ENCODE measurements around the gene GRK4. TPM values are rescaled to one million over a fixed set of nuclear protein-coding genes. Genes with fewer than 3 reads are reported as not detected.
"Not testable (repeated sequence)": the region's sequence is repeated elsewhere in the genome, so short reads cannot be mapped to it uniquely, and the experiment has no call there.

Gene GRK4
- total and polyA plus RNA-seq, 12 donors, result 4.7 to 24.5 (median 10.3) TPM

DNA sequence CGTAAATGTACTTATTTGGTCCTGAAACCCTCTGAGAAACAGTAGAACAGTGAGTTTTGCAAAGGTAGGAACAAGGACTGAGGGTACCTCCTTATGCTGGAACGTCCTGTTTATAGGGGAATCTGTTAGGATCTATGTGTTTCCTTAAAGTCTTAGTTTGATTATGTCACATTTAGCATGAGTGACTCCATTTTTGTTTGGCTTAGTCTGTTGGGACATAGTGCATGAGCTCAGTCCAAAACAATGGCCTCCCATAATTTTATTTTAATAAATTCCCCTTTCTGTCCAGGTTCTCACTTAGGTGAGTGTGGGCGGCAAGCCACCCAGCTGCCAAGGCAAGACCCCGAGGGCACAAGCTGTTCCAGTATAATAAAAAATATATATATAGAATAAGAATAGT is 83.3 kb downstream of the GRK4 start:
- Histone ChIP-seq H3K9me3 (no peaks in the 10 kb centered on the region), H3K4me1 (peaks cover 0 to 56% (median 22%) of the 10 kb centered on the region in 9 donors), H3K36me3 (no peaks in the 10 kb centered on the region), H3K4me3 (no peak overlapping the region), H3K27ac (peak overlapping the region in 1 of 10 donors; percentile 76), H3K27me3 (no peaks in the 10 kb centered on the region)
- TF ChIP-seq, protein P1, sequence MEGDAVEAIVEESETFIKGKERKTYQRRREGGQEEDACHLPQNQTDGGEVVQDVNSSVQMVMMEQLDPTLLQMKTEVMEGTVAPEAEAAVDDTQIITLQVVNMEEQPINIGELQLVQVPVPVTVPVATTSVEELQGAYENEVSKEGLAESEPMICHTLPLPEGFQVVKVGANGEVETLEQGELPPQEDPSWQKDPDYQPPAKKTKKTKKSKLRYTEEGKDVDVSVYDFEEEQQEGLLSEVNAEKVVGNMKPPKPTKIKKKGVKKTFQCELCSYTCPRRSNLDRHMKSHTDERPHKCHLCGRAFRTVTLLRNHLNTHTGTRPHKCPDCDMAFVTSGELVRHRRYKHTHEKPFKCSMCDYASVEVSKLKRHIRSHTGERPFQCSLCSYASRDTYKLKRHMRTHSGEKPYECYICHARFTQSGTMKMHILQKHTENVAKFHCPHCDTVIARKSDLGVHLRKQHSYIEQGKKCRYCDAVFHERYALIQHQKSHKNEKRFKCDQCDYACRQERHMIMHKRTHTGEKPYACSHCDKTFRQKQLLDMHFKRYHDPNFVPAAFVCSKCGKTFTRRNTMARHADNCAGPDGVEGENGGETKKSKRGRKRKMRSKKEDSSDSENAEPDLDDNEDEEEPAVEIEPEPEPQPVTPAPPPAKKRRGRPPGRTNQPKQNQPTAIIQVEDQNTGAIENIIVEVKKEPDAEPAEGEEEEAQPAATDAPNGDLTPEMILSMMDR (IDR thresholded peaks at IDR 0.05), result no peak
- DNase-seq (no peak), ATAC-seq (no peak)
- 84 to 89% methylated on average over 4 of the region's 4 CpGs for WGBS, 2 donors
- intact Hi-C loops (cut with DNase I), result loop anchor here in 2 of 10 donors (10.0 kb wide), 2 partner anchors 282 to 292 kb away; partner anchors contain the start of gene TNIP2 (in 1 of the 2)

DNA sequence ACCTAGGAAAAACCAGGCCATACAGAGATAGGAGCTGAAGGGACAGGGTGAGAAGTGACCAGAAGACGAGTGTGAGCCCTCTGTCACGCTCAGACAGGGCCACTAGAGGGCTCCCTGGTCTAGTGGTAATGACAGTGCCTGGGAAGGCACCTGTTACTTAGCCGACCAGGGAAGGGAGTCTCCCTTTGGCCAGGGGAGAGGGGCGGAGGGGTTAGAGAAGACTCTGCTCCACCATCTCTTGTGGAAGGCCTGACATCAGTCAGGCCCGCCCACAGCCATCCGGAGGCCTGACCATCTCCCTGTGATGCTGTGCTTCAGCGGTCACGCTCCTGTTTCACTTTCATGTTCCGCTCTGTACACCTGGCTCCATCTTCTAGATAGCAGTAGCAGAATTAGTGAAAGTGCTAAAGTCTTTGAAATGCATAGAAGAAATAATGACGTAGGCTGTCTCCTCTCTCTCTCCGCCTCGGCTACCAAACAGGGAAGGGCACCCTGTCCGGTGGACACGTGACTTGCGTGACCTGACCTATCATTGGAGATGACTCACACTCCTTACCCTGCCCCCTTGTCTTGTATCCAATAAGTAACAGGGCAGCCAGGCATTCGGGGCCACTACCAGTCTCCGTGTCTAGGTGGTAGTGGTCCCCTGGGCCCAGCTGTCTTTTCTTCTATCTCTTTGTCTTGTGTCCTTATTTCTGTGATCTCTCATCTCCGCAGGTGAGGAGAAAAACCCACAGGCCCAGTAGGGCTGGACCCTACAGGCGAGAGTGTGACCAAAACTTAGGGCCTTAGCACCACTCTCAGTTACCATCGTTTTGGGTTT is 84.3 kb downstream of the GRK4 start:
- H3K4me1 ChIP-seq, result peaks cover 0 to 45% (median 12%) of the 10 kb centered on the region in 9 donors
- 58 to 61% methylated on average over 20 of the region's 20 CpGs for WGBS, 2 donors
- DNase-seq (peak; percentile 57 to 62), ATAC-seq (peak; percentile 45 to 68 (median 62))
- no peaks in the 10 kb centered on the region for H3K9me3 ChIP-seq
- peak overlapping the region in 1 of 10 donors; percentile 60 for H3K27ac ChIP-seq
- peak overlapping the region in 5 of 10 donors; percentile 17 to 45 (median 31) for H3K4me3 ChIP-seq
- no peaks in the 10 kb centered on the region for H3K27me3 ChIP-seq
- intact Hi-C loops (cut with DNase I), result loop anchor here in 2 of 10 donors (10.0 kb wide), 2 partner anchors 283 to 293 kb away; partner anchors contain the start of gene TNIP2 (in 1 of the 2)
- H3K36me3 ChIP-seq, result no peaks in the 10 kb centered on the region
- TF ChIP-seq, protein P1 (IDR thresholded peaks at IDR 0.05), result peak; percentile 47 to 87 (median 76)

DNA sequence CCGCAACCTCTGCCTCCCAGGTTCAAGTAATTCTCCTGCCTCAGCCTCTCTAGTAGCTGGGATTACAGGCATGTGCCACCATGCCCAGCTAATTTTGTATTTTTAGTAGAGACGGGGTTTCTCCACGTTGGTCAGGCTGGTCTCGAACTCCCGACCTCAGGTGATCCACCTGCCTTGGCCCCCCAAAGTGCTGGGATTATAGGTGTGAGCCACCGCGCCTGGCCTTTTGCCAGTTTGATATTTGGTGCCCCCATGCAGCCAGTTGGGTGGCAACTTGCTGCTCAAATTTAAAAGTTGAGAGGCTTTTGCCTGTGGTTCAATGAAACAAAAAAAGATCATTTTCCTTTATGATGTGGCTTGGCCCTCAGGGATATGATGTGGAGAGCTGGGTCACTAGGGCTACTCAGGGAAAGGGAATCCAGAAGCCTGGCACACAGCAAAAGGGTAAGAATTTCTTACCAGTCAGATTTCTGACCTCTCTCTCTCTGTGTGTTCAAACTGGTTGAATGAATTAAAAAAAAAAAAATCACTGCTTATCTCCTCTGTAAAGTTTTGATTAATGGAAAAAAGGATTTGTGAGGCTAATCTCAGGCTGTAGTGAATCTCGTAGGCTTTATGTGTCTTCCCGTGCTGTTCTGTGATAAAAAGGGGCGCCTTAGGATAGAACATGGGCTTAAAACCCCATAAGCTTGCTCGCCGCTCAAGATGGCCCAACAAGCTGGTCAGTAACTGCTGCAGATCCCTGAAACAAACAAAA is 87.9 kb downstream of the GRK4 start:
- 90 to 94% methylated on average over 10 to 11 of the region's 12 CpGs for WGBS, 2 donors
- DNase-seq, result not testable (repeated sequence)
- peaks cover 0 to 17% (median 4%) of the 10 kb centered on the region in 9 donors for H3K4me1 ChIP-seq

DNA sequence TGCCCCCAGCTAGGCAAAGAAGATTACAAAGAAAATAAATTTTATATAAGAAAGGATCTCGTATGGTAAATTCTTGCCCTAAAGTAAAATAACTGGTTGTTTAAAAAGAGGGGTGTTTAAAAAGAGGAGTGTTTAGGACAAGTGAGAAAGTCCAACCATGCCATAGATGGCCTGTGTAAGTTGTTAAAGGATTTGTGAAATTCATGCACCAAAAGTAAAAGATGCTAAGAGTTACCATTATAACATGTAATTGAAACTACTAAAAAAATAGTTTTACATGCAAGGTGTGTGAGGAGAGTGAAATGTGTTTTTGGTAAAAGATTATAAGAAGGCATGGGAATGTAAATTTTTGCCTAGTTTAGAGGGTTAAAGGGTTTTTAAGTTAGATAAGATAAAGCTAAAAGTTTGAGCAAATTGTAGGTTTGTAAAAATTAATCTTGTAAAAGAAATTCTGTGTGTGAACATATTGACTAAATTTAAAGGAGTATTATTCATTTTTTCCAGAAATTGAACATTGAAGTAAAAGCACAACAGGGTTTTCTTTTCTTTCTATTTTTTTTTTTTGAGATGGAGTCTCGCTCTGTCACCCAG is 90.9 kb downstream of the GRK4 start:
- Histone ChIP-seq H3K4me1 (peaks cover 0 to 9% (median 0%) of the 10 kb centered on the region in 9 donors), H3K27ac (no peak overlapping the region), H3K36me3 (peaks cover 0 to 7% (median 0%) of the 10 kb centered on the region in 9 donors), H3K4me3 (no peak overlapping the region), H3K27me3 (no peaks in the 10 kb centered on the region), H3K9me3 (peaks cover 0 to 36% (median 0%) of the 10 kb centered on the region in 11 donors)
- WGBS, 2 donors, result 98 to 99% methylated on average over 2 of the region's 2 CpGs
- ATAC-seq (no peak), DNase-seq (no peak)
- TF ChIP-seq, protein P1 (IDR thresholded peaks at IDR 0.05), result no peak
- intact Hi-C loops (cut with DNase I), result no loop called here

More for the DNA sequence above, 87.9 kb downstream of the GRK4 start:
- ATAC-seq; H3K36me3 ChIP-seq; H3K4me3 ChIP-seq; H3K27me3 ChIP-seq; H3K27ac ChIP-seq; intact Hi-C loops (cut with DNase I): not testable (repeated sequence)
- peaks cover 0 to 32% (median 0%) of the 10 kb centered on the region in 11 donors for H3K9me3 ChIP-seq

Data from heart right ventricle (tissue), 16 donors.